ENCODE data around the gene CCNA2. TPM values are rescaled to one million over a fixed set of nuclear protein-coding genes. Genes with fewer than 3 reads are reported as not detected.

The CCNA2 gene
- total RNA-seq, 5 donors from 2014 or later (not counting 1 experiment from before 2014, with no cell fraction given), result 0.72 to 2.0 (median 1.5) TPM

DNA sequence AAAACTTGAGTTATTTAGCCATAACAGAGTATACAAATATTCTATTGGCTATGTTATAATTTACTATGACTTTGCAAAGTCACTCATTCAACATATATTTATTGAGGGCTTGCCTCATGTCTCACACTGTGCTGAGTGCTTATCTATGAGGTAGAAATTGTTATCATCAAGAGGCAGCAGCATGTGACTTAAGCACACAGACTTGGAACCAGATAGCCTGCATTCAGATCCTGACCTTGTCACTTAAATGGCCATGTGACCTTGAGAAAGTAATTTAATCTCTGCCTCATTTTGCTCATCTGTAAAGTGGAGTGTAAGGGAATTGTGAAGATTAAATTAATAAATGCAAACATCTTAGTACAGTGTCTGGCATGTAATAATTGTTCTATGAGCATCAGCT, 32.7 kb downstream of the CCNA2 start:
- ChIA-PET CTCF (no interaction called here), POLR2A (no interaction called here)
- Mint-ChIP-seq H3K27ac (no peak overlapping the region), H3K9me3 (no peaks in the 10 kb centered on the region), H3K4me1 (peaks cover 1 to 8% (median 4%) of the 10 kb centered on the region in 3 donors), H3K4me3 (no peak overlapping the region), H3K36me3 (no peaks in the 10 kb centered on the region), H3K27me3 (peaks cover 16 to 32% of the 10 kb centered on the region in 2 donors)
- H3K4me3 ChIP-seq (ENCODE audit: control insufficient read depth in 1 of 2, extremely low read depth in 1 of 2, low read length in 1 of 2), result no peak overlapping the region
- peaks cover 0 to 3% of the 10 kb centered on the region in 2 experiments for H3K4me1 ChIP-seq (ENCODE audit: control insufficient read depth in 1 of 2, extremely low read depth in 1 of 2, insufficient read depth in 2 of 2, low read length in 2 of 2)
- no peaks in the 10 kb centered on the region for H3K27me3 ChIP-seq (replicated peaks in 1 of 2; ENCODE audit: control insufficient read depth in 2 of 2, extremely low read depth in 1 of 2, insufficient read depth in 2 of 2, low read length in 1 of 2)
- H3K36me3 ChIP-seq (ENCODE audit: control insufficient read depth in 2 of 2, extremely low read depth in 1 of 2, insufficient read depth in 1 of 2, low read length in 1 of 2), result no peaks in the 10 kb centered on the region
- H3K9me3 ChIP-seq, result no peaks in the 10 kb centered on the region
- DNase-seq (no peak), ATAC-seq (replicated peaks in 1 of 4) (no peak)
- H3K27ac ChIP-seq (ENCODE audit: low read length), result no peak overlapping the region

DNA sequence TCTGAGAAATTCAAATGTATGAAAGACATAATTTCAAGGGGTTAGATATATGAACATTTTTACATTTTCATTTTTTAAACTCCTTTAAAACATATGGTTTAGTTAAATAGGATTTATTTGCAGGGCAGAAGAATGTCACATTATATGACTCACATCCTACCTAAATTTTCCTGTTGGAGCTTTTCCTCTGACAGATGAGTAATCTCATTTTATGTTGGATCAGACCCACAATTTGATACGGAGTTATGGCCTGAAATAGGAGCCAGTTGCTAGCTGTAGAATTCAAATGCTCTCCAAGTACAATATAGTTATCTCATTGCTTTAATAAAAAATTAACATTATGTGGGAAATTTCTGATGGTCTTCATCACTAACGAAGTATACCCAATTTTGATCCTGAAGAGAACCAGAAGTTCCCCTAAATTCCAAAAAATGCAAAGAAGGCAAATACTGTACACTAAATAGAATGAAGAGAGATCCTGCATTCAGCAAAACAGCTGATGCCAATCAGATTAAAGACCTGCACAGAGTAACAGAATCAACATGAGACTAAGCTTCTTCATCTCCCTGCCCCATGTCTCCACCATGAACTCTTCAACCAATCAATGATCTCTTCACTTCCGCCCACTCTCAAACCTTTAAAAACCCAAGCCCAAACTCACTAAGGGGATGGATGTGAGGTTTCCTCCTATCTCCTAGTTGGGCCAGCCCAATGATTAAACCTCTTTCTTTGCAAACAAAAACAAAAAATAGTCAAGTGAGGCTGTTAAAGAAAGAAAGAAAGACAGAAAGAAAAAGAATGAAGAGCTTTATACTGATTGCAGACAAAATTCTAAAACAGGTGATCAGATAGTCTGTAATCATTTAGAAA, 33.5 kb downstream of the CCNA2 start:
- ATAC-seq (replicated peaks in 1 of 4) (no peak), DNase-seq (no peak)
- Histone ChIP-seq H3K27me3 (replicated peaks in 1 of 2; ENCODE audit: control insufficient read depth in 2 of 2, extremely low read depth in 1 of 2, insufficient read depth in 2 of 2, low read length in 1 of 2) (peaks cover 0 to 3% of the 10 kb centered on the region in 2 experiments), H3K9me3 (no peaks in the 10 kb centered on the region), H3K27ac (ENCODE audit: low read length) (no peak overlapping the region), H3K4me1 (ENCODE audit: control insufficient read depth in 1 of 2, extremely low read depth in 1 of 2, insufficient read depth in 2 of 2, low read length in 2 of 2) (no peaks in the 10 kb centered on the region), H3K4me3 (ENCODE audit: control insufficient read depth in 1 of 2, extremely low read depth in 1 of 2, low read length in 1 of 2) (no peak overlapping the region), H3K36me3 (ENCODE audit: control insufficient read depth in 2 of 2, extremely low read depth in 1 of 2, insufficient read depth in 1 of 2, low read length in 1 of 2) (no peaks in the 10 kb centered on the region)
- no peaks in the 10 kb centered on the region for H3K36me3 Mint-ChIP-seq
- ChIA-PET CTCF (no interaction called here), POLR2A (no interaction called here)
- peaks cover 20 to 36% of the 10 kb centered on the region in 2 donors for H3K27me3 Mint-ChIP-seq
- no peak overlapping the region for H3K4me3 Mint-ChIP-seq
- no CpG with 5 or more reads among the region's 3 CpGs for WGBS (ENCODE audit: insufficient coverage)
- no peak overlapping the region for H3K27ac Mint-ChIP-seq
- no peaks in the 10 kb centered on the region for H3K9me3 Mint-ChIP-seq
- H3K4me1 Mint-ChIP-seq, result peaks cover 0 to 4% (median 0%) of the 10 kb centered on the region in 3 donors

DNA sequence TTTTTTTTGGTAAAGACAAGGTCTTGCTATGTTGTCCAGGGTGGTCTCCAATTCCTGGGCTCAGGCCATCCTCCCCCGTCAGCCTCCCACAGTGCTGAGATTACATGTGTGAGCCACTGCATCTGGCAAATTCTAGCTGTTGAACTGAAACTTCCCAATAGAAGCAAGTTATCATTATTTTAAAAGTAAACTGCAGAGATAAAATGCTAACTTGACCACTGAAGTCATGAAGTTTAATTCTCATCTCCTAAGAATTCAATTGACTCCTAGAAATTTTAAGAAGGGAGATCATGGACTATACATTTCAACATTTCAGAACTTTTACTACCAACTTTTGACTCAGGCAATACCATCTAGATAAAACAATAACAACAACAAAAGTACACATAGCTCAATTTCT, 34.2 kb downstream of the CCNA2 start:
- Histone ChIP-seq H3K27me3 (replicated peaks in 1 of 2; ENCODE audit: control insufficient read depth in 2 of 2, extremely low read depth in 1 of 2, insufficient read depth in 2 of 2, low read length in 1 of 2) (peaks cover 0 to 6% of the 10 kb centered on the region in 2 experiments), H3K4me1 (ENCODE audit: control insufficient read depth in 1 of 2, extremely low read depth in 1 of 2, insufficient read depth in 2 of 2, low read length in 2 of 2) (no peaks in the 10 kb centered on the region), H3K9me3 (no peaks in the 10 kb centered on the region), H3K4me3 (ENCODE audit: control insufficient read depth in 1 of 2, extremely low read depth in 1 of 2, low read length in 1 of 2) (no peak overlapping the region), H3K36me3 (ENCODE audit: control insufficient read depth in 2 of 2, extremely low read depth in 1 of 2, insufficient read depth in 1 of 2, low read length in 1 of 2) (no peaks in the 10 kb centered on the region), H3K27ac (ENCODE audit: low read length) (no peak overlapping the region)
- H3K4me3 Mint-ChIP-seq, result no peak overlapping the region
- CTCF ChIA-PET, result no interaction called here
- no peaks in the 10 kb centered on the region for H3K36me3 Mint-ChIP-seq
- peaks cover 0 to 1% (median 0%) of the 10 kb centered on the region in 3 donors for H3K4me1 Mint-ChIP-seq
- no peak overlapping the region for H3K27ac Mint-ChIP-seq
- ATAC-seq (replicated peaks in 1 of 4), result no peak
- POLR2A ChIA-PET, result no interaction called here
- DNase-seq, result no peak
- peaks cover 0 to 6% (median 2%) of the 10 kb centered on the region in 3 donors for H3K9me3 Mint-ChIP-seq
- no CpG with 5 or more reads among the region's 1 CpG for WGBS (ENCODE audit: insufficient coverage)
- H3K27me3 Mint-ChIP-seq, result peaks cover 19 to 42% of the 10 kb centered on the region in 2 donors

GRCh38 chr4:121788896-121789295, 34.8 kb downstream of the CCNA2 start:
- Histone ChIP-seq H3K27me3 (replicated peaks in 1 of 2; ENCODE audit: control insufficient read depth in 2 of 2, extremely low read depth in 1 of 2, insufficient read depth in 2 of 2, low read length in 1 of 2) (peaks cover 0 to 6% of the 10 kb centered on the region in 2 experiments), H3K27ac (ENCODE audit: low read length) (no peak overlapping the region), H3K4me3 (ENCODE audit: control insufficient read depth in 1 of 2, extremely low read depth in 1 of 2, low read length in 1 of 2) (no peak overlapping the region), H3K36me3 (ENCODE audit: control insufficient read depth in 2 of 2, extremely low read depth in 1 of 2, insufficient read depth in 1 of 2, low read length in 1 of 2) (no peaks in the 10 kb centered on the region), H3K4me1 (ENCODE audit: control insufficient read depth in 1 of 2, extremely low read depth in 1 of 2, insufficient read depth in 2 of 2, low read length in 2 of 2) (no peaks in the 10 kb centered on the region), H3K9me3 (no peaks in the 10 kb centered on the region)
- 60% methylated on average over 1 of the region's 2 CpGs for WGBS (ENCODE audit: insufficient coverage)
- H3K4me3 Mint-ChIP-seq, result no peak overlapping the region
- DNase-seq (no peak), ATAC-seq (replicated peaks in 1 of 4) (no peak)
- H3K27ac Mint-ChIP-seq, result no peak overlapping the region
- no peaks in the 10 kb centered on the region for H3K36me3 Mint-ChIP-seq
- peaks cover 0 to 8% (median 4%) of the 10 kb centered on the region in 3 donors for H3K9me3 Mint-ChIP-seq
- ChIA-PET CTCF (no interaction called here), POLR2A (no interaction called here)
- H3K27me3 Mint-ChIP-seq, result peaks cover 15 to 45% of the 10 kb centered on the region in 2 donors
- H3K4me1 Mint-ChIP-seq, result no peaks in the 10 kb centered on the region

DNA sequence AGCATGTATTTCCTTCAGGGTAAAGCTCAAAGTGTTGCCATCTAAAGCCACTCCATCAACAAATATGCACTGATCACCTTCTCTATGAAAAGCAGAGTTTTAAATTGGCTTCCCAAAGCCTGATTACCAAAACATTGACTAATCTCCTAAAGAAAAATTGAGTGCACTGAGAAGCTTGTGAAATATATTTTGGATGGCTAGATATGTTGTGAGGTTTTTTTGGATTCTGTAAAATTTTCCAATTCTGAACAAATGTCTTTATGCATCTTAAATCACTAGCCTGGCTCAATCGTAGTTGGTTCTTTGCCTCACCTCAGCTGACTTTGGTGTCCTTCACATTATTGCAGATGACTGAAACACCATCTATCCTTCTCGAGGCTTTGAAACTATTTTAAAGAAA, 37.5 kb downstream of the CCNA2 start:
- DNase-seq, result no peak
- no peaks in the 10 kb centered on the region for H3K36me3 Mint-ChIP-seq
- Histone ChIP-seq H3K9me3 (no peaks in the 10 kb centered on the region), H3K4me1 (ENCODE audit: control insufficient read depth in 1 of 2, extremely low read depth in 1 of 2, insufficient read depth in 2 of 2, low read length in 2 of 2) (no peaks in the 10 kb centered on the region), H3K4me3 (ENCODE audit: control insufficient read depth in 1 of 2, extremely low read depth in 1 of 2, low read length in 1 of 2) (no peak overlapping the region), H3K27ac (ENCODE audit: low read length) (no peak overlapping the region), H3K27me3 (replicated peaks in 1 of 2; ENCODE audit: control insufficient read depth in 2 of 2, extremely low read depth in 1 of 2, insufficient read depth in 2 of 2, low read length in 1 of 2) (peaks cover 0 to 12% of the 10 kb centered on the region in 2 experiments), H3K36me3 (ENCODE audit: control insufficient read depth in 2 of 2, extremely low read depth in 1 of 2, insufficient read depth in 1 of 2, low read length in 1 of 2) (no peaks in the 10 kb centered on the region)
- no CpG with 5 or more reads among the region's 2 CpGs for WGBS (ENCODE audit: insufficient coverage)
- no peaks in the 10 kb centered on the region for H3K4me1 Mint-ChIP-seq
- peaks cover 0 to 8% (median 4%) of the 10 kb centered on the region in 3 donors for H3K9me3 Mint-ChIP-seq
- H3K27ac Mint-ChIP-seq, result no peak overlapping the region
- no peak overlapping the region for H3K4me3 Mint-ChIP-seq
- ATAC-seq (replicated peaks in 1 of 4), result no peak
- POLR2A ChIA-PET, result no interaction called here
- H3K27me3 Mint-ChIP-seq, result peaks cover 27 to 54% of the 10 kb centered on the region in 2 donors
- CTCF ChIA-PET, result no interaction called here

DNA sequence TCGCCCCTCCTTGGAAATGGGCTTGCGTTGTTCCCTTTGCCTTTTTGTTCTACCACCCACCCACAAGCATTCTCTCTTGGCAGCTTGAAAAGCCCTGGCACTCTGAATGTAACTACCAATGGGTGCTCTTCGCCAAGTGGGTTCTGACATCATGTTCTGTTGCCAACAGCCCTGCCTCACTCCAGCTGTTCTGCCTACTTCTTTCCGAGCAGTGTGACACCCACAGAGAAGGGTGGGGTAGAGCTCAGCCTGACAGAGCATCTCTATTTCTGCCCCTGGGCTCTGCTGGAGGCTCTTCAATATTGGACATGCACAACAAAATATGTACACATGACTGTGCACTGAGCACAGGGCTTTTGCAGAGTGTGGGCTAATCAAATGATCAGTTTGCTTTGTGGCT, 38.2 kb downstream of the CCNA2 start:
- ChIA-PET CTCF (no interaction called here), POLR2A (no interaction called here)
- 85% methylated on average over 4 of the region's 4 CpGs for WGBS (ENCODE audit: insufficient coverage)

More for the DNA sequence above, 38.2 kb downstream of the CCNA2 start:
- Histone ChIP-seq H3K27ac (ENCODE audit: low read length) (no peak overlapping the region), H3K4me1 (ENCODE audit: control insufficient read depth in 1 of 2, extremely low read depth in 1 of 2, insufficient read depth in 2 of 2, low read length in 2 of 2) (no peaks in the 10 kb centered on the region), H3K9me3 (no peaks in the 10 kb centered on the region), H3K27me3 (replicated peaks in 1 of 2; ENCODE audit: control insufficient read depth in 2 of 2, extremely low read depth in 1 of 2, insufficient read depth in 2 of 2, low read length in 1 of 2) (peaks cover 0 to 12% of the 10 kb centered on the region in 2 experiments), H3K36me3 (ENCODE audit: control insufficient read depth in 2 of 2, extremely low read depth in 1 of 2, insufficient read depth in 1 of 2, low read length in 1 of 2) (no peaks in the 10 kb centered on the region), H3K4me3 (ENCODE audit: control insufficient read depth in 1 of 2, extremely low read depth in 1 of 2, low read length in 1 of 2) (no peak overlapping the region)
- Mint-ChIP-seq H3K4me3 (no peak overlapping the region), H3K4me1 (no peaks in the 10 kb centered on the region), H3K9me3 (peaks cover 0 to 8% (median 4%) of the 10 kb centered on the region in 3 donors), H3K27me3 (peaks cover 29 to 58% of the 10 kb centered on the region in 2 donors), H3K27ac (no peak overlapping the region), H3K36me3 (no peaks in the 10 kb centered on the region)
- ATAC-seq (replicated peaks in 1 of 4) (no peak), DNase-seq (no peak)

All from T-cell (primary cell).